22Rv1 (cell line): ENCODE results near the gene KIFC3.

Experiments
- ZFX ChIP-seq: fragments of 450-650 bp; IDR thresholded peaks from 2 replicates; pipeline ENCODE4 v1.6.1; 2017; ENCODE audit warnings: antibody characterized with exemption, borderline replicate concordance
- TF ChIP-seq, protein P1 (sequence below): fragments of 450-650 bp; IDR thresholded peaks from 2 replicates; pipeline ENCODE4 v1.5.1; 2017; ENCODE audit warnings: mild to moderate bottlenecking

DNA sequence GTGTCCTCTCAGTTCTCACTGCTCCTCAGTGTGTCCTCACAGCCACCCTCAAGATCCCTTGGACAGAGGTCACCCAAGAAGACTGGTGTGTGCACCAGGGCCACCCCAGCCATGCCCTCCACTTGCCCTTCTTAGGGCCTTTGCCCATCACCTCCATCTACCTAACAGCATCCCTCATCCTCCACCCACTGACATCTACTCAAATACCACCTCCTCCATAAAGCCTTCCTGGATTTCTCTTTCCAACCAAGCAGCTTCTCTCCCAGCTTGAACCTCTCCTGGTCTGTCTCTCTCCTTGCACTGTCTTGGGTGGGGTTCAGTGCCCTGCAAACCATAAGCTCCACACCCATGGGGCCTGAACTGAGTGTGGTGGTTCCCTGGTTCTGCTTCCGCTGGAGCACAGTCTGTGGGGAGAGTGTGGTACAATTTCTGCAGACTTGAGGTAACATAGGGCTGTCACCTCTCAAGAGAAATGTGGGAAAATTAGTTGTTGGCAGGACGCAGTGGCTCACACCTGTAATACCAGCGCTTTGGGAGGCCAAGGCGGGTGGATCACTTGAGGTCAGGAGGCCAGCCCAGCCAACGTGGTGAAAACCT, 52.3 kb downstream of the KIFC3 start:
- TF ChIP-seq, protein P1, sequence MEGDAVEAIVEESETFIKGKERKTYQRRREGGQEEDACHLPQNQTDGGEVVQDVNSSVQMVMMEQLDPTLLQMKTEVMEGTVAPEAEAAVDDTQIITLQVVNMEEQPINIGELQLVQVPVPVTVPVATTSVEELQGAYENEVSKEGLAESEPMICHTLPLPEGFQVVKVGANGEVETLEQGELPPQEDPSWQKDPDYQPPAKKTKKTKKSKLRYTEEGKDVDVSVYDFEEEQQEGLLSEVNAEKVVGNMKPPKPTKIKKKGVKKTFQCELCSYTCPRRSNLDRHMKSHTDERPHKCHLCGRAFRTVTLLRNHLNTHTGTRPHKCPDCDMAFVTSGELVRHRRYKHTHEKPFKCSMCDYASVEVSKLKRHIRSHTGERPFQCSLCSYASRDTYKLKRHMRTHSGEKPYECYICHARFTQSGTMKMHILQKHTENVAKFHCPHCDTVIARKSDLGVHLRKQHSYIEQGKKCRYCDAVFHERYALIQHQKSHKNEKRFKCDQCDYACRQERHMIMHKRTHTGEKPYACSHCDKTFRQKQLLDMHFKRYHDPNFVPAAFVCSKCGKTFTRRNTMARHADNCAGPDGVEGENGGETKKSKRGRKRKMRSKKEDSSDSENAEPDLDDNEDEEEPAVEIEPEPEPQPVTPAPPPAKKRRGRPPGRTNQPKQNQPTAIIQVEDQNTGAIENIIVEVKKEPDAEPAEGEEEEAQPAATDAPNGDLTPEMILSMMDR = no peak
- no peak for TF ChIP-seq ZFX
